ENCODE data around the gene TTC27. TPM values are rescaled to one million over a fixed set of nuclear protein-coding genes. Genes with fewer than 3 reads are reported as not detected.
"Not testable (repeated sequence)": the region's sequence is repeated elsewhere in the genome, so short reads cannot be mapped to it uniquely, and the experiment has no call there.

The TTC27 gene
- total RNA-seq, 1 donor from 2014 or later = 7.5 TPM

- Histone ChIP-seq H3K27ac (replicated peaks) (peak overlapping the region; percentile 67), H3K4me1 (peaks cover 22% of the 10 kb centered on the region), H3K27me3 (ENCODE audit: low read depth) (no peaks in the 10 kb centered on the region), H3K4me3 (no peak overlapping the region), H3K36me3 (no peaks in the 10 kb centered on the region), H3K9me3 (replicated peaks) (no peaks in the 10 kb centered on the region)
- no peak for DNase-seq
- intact Hi-C loops (cut with micrococcal nuclease) = no loop called here
- TF ChIP-seq, protein P1, sequence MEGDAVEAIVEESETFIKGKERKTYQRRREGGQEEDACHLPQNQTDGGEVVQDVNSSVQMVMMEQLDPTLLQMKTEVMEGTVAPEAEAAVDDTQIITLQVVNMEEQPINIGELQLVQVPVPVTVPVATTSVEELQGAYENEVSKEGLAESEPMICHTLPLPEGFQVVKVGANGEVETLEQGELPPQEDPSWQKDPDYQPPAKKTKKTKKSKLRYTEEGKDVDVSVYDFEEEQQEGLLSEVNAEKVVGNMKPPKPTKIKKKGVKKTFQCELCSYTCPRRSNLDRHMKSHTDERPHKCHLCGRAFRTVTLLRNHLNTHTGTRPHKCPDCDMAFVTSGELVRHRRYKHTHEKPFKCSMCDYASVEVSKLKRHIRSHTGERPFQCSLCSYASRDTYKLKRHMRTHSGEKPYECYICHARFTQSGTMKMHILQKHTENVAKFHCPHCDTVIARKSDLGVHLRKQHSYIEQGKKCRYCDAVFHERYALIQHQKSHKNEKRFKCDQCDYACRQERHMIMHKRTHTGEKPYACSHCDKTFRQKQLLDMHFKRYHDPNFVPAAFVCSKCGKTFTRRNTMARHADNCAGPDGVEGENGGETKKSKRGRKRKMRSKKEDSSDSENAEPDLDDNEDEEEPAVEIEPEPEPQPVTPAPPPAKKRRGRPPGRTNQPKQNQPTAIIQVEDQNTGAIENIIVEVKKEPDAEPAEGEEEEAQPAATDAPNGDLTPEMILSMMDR (IDR thresholded peaks at IDR 0.05; ENCODE audit: borderline replicate concordance) = no peak
These were observed 214.4 kb downstream of the TTC27 start for GRCh38 chr2:32841931-32842898.

DNA sequence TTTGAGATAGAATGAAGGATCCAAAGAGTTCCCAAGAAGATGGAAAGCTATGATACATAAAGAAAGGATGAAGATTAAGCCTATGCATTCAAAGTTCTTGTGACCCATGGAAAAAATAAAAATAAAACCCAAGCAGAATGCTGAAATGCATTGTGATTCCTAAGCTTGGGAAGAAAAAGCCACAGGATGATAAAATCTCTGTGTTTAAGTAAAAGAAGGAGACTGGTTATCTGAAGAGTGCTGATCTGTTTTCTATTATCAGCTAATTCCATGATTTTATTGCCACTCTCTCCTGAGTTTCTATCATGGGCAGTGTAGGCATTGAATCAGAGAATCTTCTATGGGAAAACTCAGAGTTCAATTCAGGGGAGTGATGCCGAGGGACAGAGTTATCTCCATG lies 215.8 kb downstream of the TTC27 start:
- no peaks in the 10 kb centered on the region for H3K9me3 ChIP-seq (replicated peaks)
- no peak overlapping the region for H3K4me3 ChIP-seq
- no peaks in the 10 kb centered on the region for H3K36me3 ChIP-seq
- no peaks in the 10 kb centered on the region for H3K27me3 ChIP-seq (ENCODE audit: low read depth)
- no peak overlapping the region for H3K27ac ChIP-seq (replicated peaks)
- no peak for DNase-seq
- intact Hi-C loops (cut with micrococcal nuclease) = no loop called here
- TF ChIP-seq, protein P1 (IDR thresholded peaks at IDR 0.05; ENCODE audit: borderline replicate concordance) = no peak
- peaks cover 11% of the 10 kb centered on the region for H3K4me1 ChIP-seq

GRCh38 chr2:32844253-32844652 lies 216.4 kb downstream of the TTC27 start:
- Histone ChIP-seq H3K9me3 (replicated peaks) (no peaks in the 10 kb centered on the region), H3K27ac (replicated peaks) (no peak overlapping the region), H3K36me3 (no peaks in the 10 kb centered on the region), H3K27me3 (ENCODE audit: low read depth) (no peaks in the 10 kb centered on the region), H3K4me1 (peaks cover 6% of the 10 kb centered on the region), H3K4me3 (no peak overlapping the region)
- intact Hi-C loops (cut with micrococcal nuclease) = no loop called here
- DNase-seq = no peak
- TF ChIP-seq, protein P1 (IDR thresholded peaks at IDR 0.05; ENCODE audit: borderline replicate concordance) = no peak

DNA sequence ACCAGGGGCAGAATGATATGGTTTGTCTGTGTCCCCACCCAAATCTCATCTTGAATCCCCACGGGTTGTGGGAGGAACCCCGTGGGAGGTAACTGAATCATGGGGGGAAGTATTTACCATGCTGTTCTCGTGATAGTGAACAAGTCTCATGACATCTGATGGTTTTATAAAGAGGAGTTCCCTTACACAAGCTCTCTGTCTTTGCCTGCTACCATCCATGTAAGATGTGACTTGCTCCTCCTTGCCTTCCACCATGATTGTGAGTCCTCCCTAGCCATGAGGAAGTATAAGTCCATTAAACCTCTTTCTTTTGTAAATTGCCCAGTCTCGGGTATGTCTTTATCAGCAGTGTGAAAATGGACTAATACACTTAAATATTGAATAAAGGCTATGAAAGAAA lies 218.4 kb downstream of the TTC27 start:
- H3K9me3 ChIP-seq (replicated peaks); H3K27me3 ChIP-seq (ENCODE audit: low read depth); H3K36me3 ChIP-seq; intact Hi-C loops (cut with micrococcal nuclease); H3K27ac ChIP-seq (replicated peaks); H3K4me1 ChIP-seq; DNase-seq; H3K4me3 ChIP-seq: not testable (repeated sequence)

DNA sequence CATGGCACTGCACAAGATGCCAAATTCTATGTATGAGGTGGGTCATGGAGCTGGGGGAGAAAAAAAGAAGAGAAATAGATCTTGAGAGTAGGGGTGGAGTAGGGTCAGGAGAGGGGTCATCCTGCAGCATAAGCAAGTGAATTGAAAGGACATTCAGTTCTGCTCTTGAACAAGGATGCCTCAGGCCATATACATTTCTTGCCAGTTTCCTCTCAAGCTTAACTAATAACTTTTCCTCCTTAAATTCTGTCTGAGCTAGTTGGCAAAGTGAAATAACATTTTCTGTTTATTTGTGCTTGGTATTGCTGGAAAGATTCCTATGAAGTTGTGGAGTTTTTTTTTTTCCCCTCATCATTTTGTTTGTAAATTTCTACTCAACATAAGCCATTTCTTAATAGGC lies 219.9 kb downstream of the TTC27 start:
- no peak overlapping the region for H3K4me3 ChIP-seq
- no peak for DNase-seq
- H3K27me3 ChIP-seq (ENCODE audit: low read depth) = no peaks in the 10 kb centered on the region
- no peaks in the 10 kb centered on the region for H3K4me1 ChIP-seq
- TF ChIP-seq, protein P1 (IDR thresholded peaks at IDR 0.05; ENCODE audit: borderline replicate concordance) = no peak
- H3K9me3 ChIP-seq (replicated peaks) = no peaks in the 10 kb centered on the region
- no peak overlapping the region for H3K27ac ChIP-seq (replicated peaks)
- no peaks in the 10 kb centered on the region for H3K36me3 ChIP-seq
- intact Hi-C loops (cut with micrococcal nuclease) = no loop called here
